ENCODE results near the gene GBA2.

GRCh38 chr9:35757892-35758275 is 8.9 kb upstream of the GBA2 start:
- no peak for TF ChIP-seq EZH2 (IDR thresholded peaks at IDR 0.05; ENCODE audit: low read length)
- no peak for TF ChIP-seq CTCF (optimal IDR thresholded peaks at IDR 0.05 in 1 of 3, IDR thresholded peaks at IDR 0.05 in 1 of 3, conservative IDR thresholded peaks at IDR 0.05 in 1 of 3; ENCODE audit: extremely low read depth in 1 of 3, insufficient read depth in 2 of 3, low read length in 3 of 3)
